ENCODE results near the gene OLA1. TPM values are rescaled to one million over a fixed set of nuclear protein-coding genes. Genes with fewer than 3 reads are reported as not detected.

Gene OLA1
- total and polyA plus RNA-seq, 9 of the 15 experiments (the other 6 are each of a cell fraction or from before 2014, with no cell fraction given), result 208 to 353 (median 225) TPM

GRCh38 chr2:174035981-174036742 is 212.2 kb downstream of the OLA1 start (continued):
- TF ChIP-seq GTF3C2 (IDR thresholded peaks at IDR 0.05; ENCODE audit: borderline replicate concordance, extremely low read depth, insufficient read length) (no peak), THAP7 (CRISPR knock-in tag; IDR thresholded peaks at IDR 0.05) (no peak), CTCFL (IDR thresholded peaks at IDR 0.05; ENCODE audit: borderline replicate concordance, insufficient read depth, low read depth, low read length, poor library complexity, severe bottlenecking) (peak; percentile 50), POLR2H (tag; IDR thresholded peaks at IDR 0.05; ENCODE audit: low read depth) (no peak), CREB5 (CRISPR knock-in tag; IDR thresholded peaks at IDR 0.05) (no peak), FOXK2 (conservative IDR thresholded peaks at IDR 0.05 in 1 of 2, IDR thresholded peaks at IDR 0.05 in 1 of 2; ENCODE audit: low read depth in 2 of 2) (peak in 1 of 2 experiments; percentile 15; a peak in 1 of 4 replicates), TAF7 (tag; IDR thresholded peaks at IDR 0.05) (no peak), FOXP4 (CRISPR knock-in tag; IDR thresholded peaks at IDR 0.05; ENCODE audit: borderline replicate concordance) (no peak), E2F5 (CRISPR knock-in tag; IDR thresholded peaks at IDR 0.05) (no peak)

All from K562 (cell line).